MCF 10A (cell line): ENCODE data around the gene TNP2. TPM values are rescaled to one million over a fixed set of nuclear protein-coding genes. Genes with fewer than 3 reads are reported as not detected.

ENCODE experiments used
- BruUV-seq: library from RNA; stranded (reverse); fragments of 400-500 nt; replicated peaks from 2 replicates; lab custom pipeline; 2021; lab: Mats Ljungman, UMichigan
- CTCF ChIA-PET: fragments of 300-600 bp; sonication (Branson Sonifier 250); formaldehyde crosslinking; extraction: SDS; loops from one replicate; lab custom pipeline; 2021; ENCODE audit warnings: antibody characterized with exemption, inconsistent platforms; lab: Yijun Ruan, JAX
- POLR2A ChIA-PET: fragments of 300-600, 350-650 bp; sonication (Branson Sonifier 250); formaldehyde crosslinking; extraction: SDS; loops from one replicate; lab custom pipeline; 2020; ENCODE audit warnings: antibody characterized with exemption, inconsistent platforms; lab: Yijun Ruan, JAX
- DNase-seq: peaks from one replicate; pipeline ENCODE4 v3.0.0-alpha.2; 2018; ENCODE audit not compliant: unreplicated experiment
- H3K27ac Mint-ChIP-seq: one replicate; pipeline ENCODE4 v1.8.0; 2022; ENCODE audit warnings: mild to moderate bottlenecking, low read depth, mixed read lengths; ENCODE audit not compliant: unreplicated experiment
- H3K27me3 Mint-ChIP-seq: one replicate; pipeline ENCODE4 v1.8.0; 2022; ENCODE audit warnings: mixed read lengths; ENCODE audit not compliant: insufficient read depth, unreplicated experiment
- H3K36me3 Mint-ChIP-seq: one replicate; pipeline ENCODE4 v1.8.0; 2022; ENCODE audit warnings: mild to moderate bottlenecking, moderate library complexity, mixed read lengths; ENCODE audit not compliant: insufficient read depth, unreplicated experiment
- H3K4me1 Mint-ChIP-seq: one replicate; pipeline ENCODE4 v1.8.0; 2022; ENCODE audit warnings: mixed read lengths; ENCODE audit not compliant: insufficient read depth, unreplicated experiment
- H3K4me3 Mint-ChIP-seq: one replicate; pipeline ENCODE4 v1.8.0; 2022; ENCODE audit warnings: mild to moderate bottlenecking, moderate library complexity, mixed read lengths; ENCODE audit not compliant: unreplicated experiment
- H3K9me3 Mint-ChIP-seq: one replicate; pipeline ENCODE4 v1.8.0; 2022; ENCODE audit warnings: mixed read lengths; ENCODE audit not compliant: unreplicated experiment
- CTCF ChIP-seq: fragments of 200-600 bp; IDR thresholded peaks from one replicate; pipeline ENCODE4 v1.8.0; 2022; ENCODE audit warnings: antibody characterized with exemption, mild to moderate bottlenecking; ENCODE audit not compliant: unreplicated experiment
- intact Hi-C: fragments of 100-400 bp; cut with micrococcal nuclease; formaldehyde crosslinking; loops from 2 replicates; pipeline ENCODE4 v1.14.1; 2022
- total RNA-seq: library from RNA; stranded (reverse); gene quantifications from 2 replicates; pipeline ENCODE4 v1.2.3, GENCODE V29; 2022

Gene TNP2
- total RNA-seq, 1 experiment from 2014 or later: not detected

DNA sequence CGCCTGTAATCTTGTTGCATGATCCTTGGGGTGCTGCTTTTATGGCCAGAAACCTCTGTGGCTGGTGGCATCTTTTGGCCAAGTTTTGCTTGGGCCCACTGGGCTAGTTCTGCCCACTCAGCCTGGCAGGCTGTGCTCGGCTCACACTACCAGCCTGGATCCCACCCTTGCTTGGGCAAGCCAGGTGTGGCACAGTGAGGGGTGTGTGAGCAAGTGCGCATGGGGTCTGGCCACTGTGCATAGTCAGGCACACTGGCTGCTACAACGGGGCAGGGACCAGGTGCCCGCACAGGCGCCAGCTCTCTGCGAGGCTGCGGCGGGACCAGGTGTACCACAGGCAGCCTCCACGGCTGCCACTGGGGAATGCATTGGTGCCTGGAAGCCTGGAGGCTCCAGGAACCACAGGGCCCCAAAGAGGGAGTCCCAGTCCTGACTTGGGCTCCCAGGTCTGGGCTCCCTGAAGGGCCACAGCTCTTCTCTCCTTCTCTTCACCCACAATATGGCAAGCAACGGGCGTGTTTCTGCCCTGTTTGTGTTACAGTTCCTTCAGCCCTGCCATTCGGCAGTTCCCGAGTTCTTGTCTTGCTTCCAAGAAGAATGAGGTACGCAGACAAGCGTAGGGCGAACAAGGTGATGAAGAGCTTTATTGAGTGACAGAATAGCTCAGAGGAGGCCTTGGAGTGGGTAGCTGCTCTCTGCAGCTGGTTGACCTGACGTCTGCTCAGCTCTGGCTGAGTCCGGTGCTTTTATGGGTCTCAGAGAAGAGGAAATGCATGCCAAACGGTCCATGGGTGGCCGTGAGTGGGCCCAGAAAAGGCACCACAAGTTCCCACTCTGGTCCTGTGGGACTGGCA, 38.7 kb upstream of the TNP2 start:
- intact Hi-C loops: no loop called here
- no peaks in the 10 kb centered on the region for H3K27me3 Mint-ChIP-seq
- peaks cover 9% of the 10 kb centered on the region for H3K4me1 Mint-ChIP-seq
- no peak for DNase-seq
- POLR2A ChIA-PET: interaction anchor here (0.6 kb wide), 2 partner anchors 37 to 159 kb away, joined by 3 to 4 read pairs; partner anchors contain the start of gene RMI2
- no peak for TF ChIP-seq CTCF
- CTCF ChIA-PET: interaction anchor here (0.5 kb wide), 1 partner anchor 673 kb away, joined by 6 read pairs; no protein-coding TSS in a partner anchor
- no peak overlapping the region for H3K27ac Mint-ChIP-seq
- no peak overlapping the region for H3K4me3 Mint-ChIP-seq
- H3K9me3 Mint-ChIP-seq: no peaks in the 10 kb centered on the region
- BruUV-seq: no TSS peak
- peaks cover 4% of the 10 kb centered on the region for H3K36me3 Mint-ChIP-seq

GRCh38 chr16:11306997-11307638, 38.0 kb upstream of the TNP2 start:
- Mint-ChIP-seq H3K4me3 (no peak overlapping the region), H3K4me1 (peaks cover 6% of the 10 kb centered on the region), H3K27me3 (no peaks in the 10 kb centered on the region), H3K27ac (no peak overlapping the region), H3K36me3 (no peaks in the 10 kb centered on the region), H3K9me3 (no peaks in the 10 kb centered on the region)
- TF ChIP-seq CTCF: no peak
- BruUV-seq: no TSS peak
- ChIA-PET POLR2A (interaction anchor here (0.6 kb wide), 1 partner anchor 38 kb away, joined by 3 read pairs; the partner anchor contains the start of gene RMI2), CTCF (no interaction called here)
- intact Hi-C loops: no loop called here
- peak; percentile 53 for DNase-seq

DNA sequence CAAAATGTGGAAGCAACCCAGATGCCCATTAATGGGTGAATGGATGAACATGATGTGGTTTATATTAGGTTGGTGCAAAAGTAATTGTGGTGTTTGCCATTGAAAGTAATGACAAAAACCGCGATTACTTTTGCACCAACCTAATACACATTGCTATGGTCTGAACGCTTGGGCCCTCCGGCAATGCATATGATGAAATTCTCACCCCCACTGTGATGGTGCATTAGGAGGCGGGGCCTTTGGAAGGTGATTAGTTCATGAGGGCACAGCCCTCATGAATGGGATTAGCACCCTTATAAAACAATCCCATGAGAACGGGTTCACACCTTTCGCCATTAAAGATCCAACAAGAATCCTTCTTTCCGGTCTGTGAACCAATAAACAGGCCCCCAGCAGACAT, 37.3 kb upstream of the TNP2 start:
- TF ChIP-seq CTCF: no peak
- H3K4me3 Mint-ChIP-seq: no peak overlapping the region
- ChIA-PET POLR2A (no interaction called here), CTCF (no interaction called here)
- intact Hi-C loops: no loop called here
- H3K36me3 Mint-ChIP-seq: no peaks in the 10 kb centered on the region
- no peaks in the 10 kb centered on the region for H3K9me3 Mint-ChIP-seq
- BruUV-seq: no TSS peak
- no peaks in the 10 kb centered on the region for H3K27me3 Mint-ChIP-seq
- peaks cover 6% of the 10 kb centered on the region for H3K4me1 Mint-ChIP-seq
- H3K27ac Mint-ChIP-seq: no peak overlapping the region
- no peak for DNase-seq
